HG03354 (cell line): ENCODE data around the gene CLN3.
"Not testable (repeated sequence)": the region's sequence is repeated elsewhere in the genome, so short reads cannot be mapped to it uniquely, and the experiment has no call there.

Experiments used
- ATAC-seq: cut with Tn5 transposase; IDR thresholded peaks from one replicate; pipeline ENCODE4 v1.9.1; 2021; ENCODE audit warnings: mild to moderate bottlenecking; ENCODE audit not compliant: unreplicated experiment, poor library complexity, severe bottlenecking

Gene CLN3

GRCh38 chr16:28495795-28496749 lies 4.2 kb upstream of the CLN3 start:
- no peak for ATAC-seq

GRCh38 chr16:28495098-28495793 lies 3.4 kb upstream of the CLN3 start:
- no peak for ATAC-seq

GRCh38 chr16:28494121-28494851 lies 2.4 kb upstream of the CLN3 start, which contains the start of gene APOBR:
Gene APOBR (plus strand): TSS chr16:28494643. CDS start chr16:28494682, 39 bp downstream.
- peak; percentile 42 for ATAC-seq

DNA sequence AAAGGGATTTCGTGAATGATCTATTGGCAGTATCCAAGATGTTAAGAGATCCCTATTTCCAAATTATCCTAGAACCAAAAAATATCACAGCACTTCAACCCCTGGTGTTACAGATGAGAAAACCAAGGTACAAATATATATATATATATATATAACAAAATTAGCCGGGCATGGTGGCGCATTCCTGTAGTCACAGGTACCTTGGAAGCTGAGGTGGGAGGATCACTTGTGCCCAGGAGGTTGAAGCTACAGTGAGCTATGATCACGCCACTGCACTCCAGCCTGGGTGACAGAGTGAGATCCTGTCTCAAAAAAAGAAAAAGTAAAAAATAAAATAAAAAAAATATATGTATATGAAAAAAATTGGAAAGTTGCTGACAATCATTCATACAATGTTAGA lies 637 bp upstream of the CLN3 start:
- ATAC-seq, result no peak

GRCh38 chr16:28491230-28491969 lies 474 bp downstream of the CLN3 start:
- ATAC-seq, result peak; percentile 5

- ATAC-seq, result no peak
These were observed 5.6 kb downstream of the CLN3 start for GRCh38 chr16:28486266-28486665.

GRCh38 chr16:28483361-28483760 lies 8.5 kb downstream of the CLN3 start:
- ATAC-seq, result not testable (repeated sequence)

GRCh38 chr16:28482026-28482425 lies 9.8 kb downstream of the CLN3 start:
- ATAC-seq, result no peak

DNA sequence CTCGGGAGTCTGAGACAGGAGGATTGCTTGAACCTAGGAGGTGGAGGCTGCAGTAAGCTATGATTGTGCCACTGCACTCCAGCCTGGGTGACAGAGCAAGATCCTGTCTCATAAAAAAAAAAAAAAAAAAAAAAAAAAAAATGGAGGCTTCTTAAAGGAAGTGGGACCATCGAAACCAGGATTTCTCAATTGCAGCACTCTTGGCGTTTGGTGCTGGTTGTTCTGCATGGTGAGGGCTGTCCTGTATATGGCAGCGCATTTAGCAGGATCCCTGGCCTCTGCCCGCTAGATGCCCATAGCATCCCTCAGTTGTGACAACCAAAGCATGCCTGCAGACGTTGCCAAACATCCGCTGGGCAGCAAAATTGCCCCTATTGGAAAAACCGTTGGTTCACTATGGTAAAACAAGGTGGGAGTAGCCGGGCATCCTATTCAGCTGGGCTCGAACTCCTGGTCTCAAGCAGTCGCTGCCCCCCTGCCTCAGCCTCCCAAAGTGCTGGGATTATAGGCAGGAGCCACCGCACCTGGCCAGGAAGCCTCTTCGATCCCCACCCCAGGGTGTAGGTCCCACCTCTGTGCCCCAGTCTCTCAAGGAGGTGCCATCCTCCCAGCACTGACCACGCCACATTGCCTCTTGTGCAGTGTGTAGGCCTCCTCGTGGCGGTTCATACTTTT lies 13.2 kb downstream of the CLN3 start:
- no peak for ATAC-seq

DNA sequence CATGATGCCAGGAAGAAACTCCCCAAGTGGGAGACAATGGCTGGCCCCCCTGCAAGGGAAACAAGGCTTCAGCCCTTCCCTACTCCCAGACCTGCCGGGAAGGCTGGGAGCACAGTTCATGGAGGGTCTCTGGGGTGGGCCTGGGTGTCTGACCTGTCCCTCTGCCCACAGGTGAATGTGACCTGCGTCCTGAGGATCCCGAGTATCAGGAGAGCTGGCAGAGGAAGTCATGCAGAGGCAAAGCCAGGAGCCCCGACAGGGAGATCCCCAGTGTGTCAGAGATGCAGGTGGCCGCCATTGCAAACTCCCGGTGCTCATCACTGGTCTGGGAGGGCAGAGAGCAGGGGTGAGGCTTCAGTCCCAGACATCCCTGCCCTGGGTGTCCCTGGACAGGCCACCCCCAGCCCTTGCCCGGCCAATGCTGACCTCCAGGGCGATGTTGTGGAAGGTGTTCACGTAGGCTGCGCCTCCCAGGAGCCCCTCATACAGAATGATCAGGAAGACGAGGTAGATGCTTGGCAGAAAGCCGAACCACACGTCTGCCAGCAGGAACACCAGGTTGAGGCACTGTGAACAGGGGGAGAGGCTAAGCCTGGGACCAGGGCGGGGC lies 14.5 kb downstream of the CLN3 start:
- no peak for ATAC-seq

DNA sequence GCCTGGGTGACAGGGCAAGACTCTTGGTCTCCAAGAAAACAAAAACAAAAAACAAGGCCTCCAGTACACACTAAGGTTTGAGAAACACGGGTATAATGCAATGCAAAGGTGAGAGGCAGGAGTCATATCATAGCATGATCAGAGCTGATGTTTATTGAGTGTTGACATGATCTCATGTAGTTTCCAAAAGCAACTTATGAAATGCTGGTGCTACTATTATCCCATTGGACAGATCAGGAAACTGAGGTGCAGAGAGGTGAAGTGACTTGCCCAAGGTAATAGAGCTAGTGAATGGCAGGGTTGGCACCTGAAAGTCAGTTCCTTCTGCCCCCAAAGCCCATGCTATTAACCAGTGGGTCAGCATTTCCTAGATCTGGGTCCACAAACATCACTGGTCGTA lies 16.7 kb downstream of the CLN3 start:
- no peak for ATAC-seq

DNA sequence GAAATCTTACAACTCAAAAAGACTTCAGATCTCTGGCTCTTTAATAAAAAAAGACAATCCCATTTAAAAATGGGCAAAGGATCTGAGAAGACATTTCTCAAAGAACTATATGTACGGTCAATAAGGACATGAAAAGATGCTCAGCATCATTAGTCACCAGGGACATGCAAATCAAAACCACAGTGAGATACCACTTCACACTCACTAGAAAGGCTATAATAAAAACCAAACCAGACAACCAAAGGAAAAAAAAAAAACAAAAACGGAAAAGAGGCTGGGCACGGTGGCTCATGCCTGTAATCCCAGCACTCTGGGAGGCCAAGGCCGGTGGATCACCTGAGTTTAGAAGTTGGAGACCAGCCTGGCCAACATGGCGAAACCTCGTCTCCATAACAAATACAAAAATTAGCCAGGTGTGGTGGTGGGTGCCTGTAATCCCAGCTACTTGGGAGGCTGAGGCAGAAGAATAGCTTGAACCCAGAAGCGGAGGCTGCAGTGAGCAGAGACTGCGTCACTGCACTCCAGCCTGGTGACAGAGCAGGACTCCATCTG lies 18.1 kb downstream of the CLN3 start:
- ATAC-seq, result no peak

DNA sequence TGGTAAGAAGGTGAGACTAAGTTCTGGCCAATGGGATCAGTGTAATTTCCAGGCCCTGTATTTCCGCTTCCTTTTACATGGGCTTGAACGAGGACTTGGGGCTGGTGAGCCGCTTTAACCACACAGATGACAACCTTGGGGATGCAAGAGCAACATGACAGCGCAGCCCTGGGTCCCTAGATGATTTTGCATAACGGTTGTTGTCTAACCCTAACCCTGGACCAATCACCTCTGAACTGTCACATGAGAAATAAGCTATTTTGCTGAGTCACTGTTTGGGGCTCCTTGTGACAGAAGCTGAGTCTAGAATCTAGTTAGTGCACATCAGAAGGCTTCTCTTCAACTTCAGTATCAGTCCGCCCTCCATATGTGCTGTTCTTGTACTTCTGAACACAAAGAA lies 44.8 kb downstream of the CLN3 start:
- not testable (repeated sequence) for ATAC-seq

DNA sequence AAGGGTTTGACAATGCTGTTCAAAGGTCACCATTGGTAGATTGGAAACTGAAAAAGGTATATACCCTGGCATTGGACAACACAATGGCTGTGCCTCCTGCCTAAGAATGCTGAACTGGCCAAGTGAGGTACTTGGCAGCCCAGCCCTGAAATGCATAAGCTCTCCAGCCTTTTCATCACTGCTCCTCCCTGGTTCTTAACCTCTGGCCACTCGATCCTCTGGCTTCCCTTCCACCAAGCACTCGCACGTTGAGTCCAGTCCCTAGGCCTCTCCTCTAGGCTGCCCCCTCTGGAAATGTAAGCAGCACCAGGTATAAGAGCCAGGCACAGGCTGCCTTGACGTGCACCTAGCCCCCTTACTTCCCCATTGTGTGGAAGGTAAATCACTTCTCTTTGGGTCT lies 45.5 kb downstream of the CLN3 start:
- ATAC-seq, result not testable (repeated sequence)

DNA sequence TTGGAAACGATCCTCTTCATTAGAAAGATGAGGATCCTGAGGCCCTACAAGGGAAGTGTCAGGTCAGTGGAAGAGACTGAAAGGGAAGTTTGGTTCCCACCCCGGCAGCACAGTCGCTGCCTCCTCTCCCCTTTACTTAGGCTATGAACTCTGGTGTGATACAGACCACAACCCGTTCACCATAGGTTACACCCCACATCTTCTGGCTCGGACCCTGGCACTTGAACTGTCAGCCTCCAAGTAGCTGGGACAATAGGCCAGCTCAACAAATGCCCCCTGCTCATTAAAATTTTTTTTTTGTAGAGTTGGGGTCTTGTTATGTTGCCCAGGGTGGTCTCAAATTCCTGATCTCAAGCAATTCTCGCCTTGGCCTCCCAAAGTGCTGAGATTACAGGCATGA lies 47.9 kb downstream of the CLN3 start:
- ATAC-seq, result not testable (repeated sequence)

DNA sequence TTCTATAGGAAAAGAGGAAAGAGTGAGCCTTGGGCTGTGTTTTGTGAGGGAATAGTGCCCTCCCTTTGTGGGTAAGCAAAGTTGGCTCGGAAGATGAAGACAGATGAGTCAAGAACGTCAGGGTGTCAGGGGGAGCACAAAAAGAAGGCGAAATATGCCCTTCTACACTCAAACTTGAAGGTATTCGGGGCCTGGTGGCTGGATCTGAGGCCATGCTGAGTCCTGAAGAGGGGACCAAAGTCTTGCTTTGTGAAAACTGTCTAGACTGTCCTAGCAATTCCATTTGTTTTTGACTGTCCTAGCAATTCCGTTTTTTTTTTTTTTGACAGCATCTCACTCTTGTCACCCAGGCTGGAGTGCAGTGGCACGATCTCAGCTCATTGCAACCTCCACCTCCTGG lies 53.0 kb downstream of the CLN3 start:
- ATAC-seq, result not testable (repeated sequence)

DNA sequence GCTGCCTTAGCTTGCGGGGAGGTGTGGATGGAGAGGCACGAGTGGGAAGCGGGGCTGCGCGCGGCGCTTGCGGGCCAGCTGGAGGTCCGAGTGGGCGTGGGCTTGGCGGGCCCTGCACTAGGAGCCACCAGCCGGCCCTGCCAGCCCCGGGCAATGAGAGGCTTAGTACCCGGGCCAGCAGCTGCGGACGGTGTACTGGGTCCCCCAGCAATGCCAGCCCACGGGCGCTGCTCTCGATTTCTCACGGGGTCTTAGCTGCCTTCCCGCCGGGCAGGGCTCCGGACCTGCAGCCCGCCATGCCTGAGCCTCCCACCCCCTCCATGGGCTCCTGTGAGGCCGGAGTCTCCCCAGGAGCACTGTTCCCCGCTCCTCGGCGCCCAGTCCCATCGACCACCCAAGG lies 56.5 kb downstream of the CLN3 start:
- not testable (repeated sequence) for ATAC-seq
